ENCODE data around the gene MTM1.

MTM1 gene

DNA sequence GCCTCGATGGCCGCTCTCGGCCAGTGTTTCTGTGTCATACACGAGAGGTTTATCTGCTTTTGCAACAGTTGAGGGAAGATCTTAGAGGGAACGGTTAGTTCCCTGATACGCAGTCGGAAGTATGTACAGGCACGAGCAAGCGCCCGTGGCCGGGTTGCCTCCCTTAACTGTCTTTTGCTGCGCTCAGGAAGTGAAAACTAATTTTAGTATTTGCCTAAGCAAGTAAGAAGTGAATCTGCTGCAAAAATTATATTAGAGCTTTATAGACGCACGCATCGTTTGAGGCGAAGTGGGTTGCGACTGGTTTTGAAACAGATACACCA, 695 bp downstream of the MTM1 start:
- peaks cover 37% of the 10 kb centered on the region for H3K4me1 Mint-ChIP-seq (ENCODE audit: low read depth)
- H3K9me3 Mint-ChIP-seq, result no peaks in the 10 kb centered on the region
- no peaks in the 10 kb centered on the region for H3K27me3 Mint-ChIP-seq (ENCODE audit: low read depth)
- peaks cover 2% of the 10 kb centered on the region for H3K36me3 Mint-ChIP-seq (ENCODE audit: low read depth)
- peak overlapping the region; percentile 78 for H3K4me3 Mint-ChIP-seq
- peak overlapping the region; percentile 84 for H3K27ac Mint-ChIP-seq

DNA sequence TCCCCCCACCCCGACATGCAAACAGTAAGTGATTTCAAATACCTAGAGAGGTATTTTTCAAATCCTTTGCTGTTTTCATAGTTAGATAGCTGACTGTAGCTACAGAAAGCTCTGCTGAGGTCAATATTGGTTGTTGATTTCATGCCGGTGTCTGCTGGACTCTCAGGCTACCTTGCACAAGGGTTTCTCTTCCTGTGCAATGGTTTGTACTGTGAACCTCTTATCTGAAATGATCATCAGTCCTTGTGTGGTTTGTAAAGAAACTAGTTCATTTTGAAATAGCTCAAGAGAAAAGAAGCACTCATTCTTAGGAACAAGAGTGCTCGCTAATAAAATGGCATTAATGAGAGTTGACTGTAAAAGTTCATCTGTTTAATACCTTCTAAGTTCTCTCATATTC, 2.1 kb downstream of the MTM1 start:
- Mint-ChIP-seq H3K4me3 (peak overlapping the region; percentile 78), H3K9me3 (no peaks in the 10 kb centered on the region), H3K27ac (peak overlapping the region; percentile 85), H3K27me3 (ENCODE audit: low read depth) (no peaks in the 10 kb centered on the region), H3K36me3 (ENCODE audit: low read depth) (peaks cover 2% of the 10 kb centered on the region), H3K4me1 (ENCODE audit: low read depth) (peaks cover 50% of the 10 kb centered on the region)

DNA sequence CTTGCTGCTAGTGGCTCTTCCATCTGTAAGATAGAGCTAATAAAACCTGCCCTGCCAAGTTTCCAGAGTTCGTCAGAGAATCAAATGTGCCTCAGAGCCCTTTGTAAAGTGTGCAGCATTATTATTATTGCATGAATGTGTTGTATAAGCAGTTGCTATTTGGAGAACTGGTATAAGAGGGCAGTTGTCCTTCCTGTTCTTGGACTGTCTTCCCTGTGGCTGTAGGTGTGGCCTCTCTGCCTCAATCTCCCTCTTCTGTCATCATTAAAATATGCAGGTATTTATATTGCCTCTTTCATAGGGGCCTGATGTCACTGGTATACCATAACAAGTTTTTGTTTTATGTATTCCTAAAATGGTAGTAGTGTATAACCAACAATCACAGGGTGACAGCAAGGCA, 3.8 kb downstream of the MTM1 start:
- H3K4me1 Mint-ChIP-seq (ENCODE audit: low read depth), result peaks cover 65% of the 10 kb centered on the region
- no peaks in the 10 kb centered on the region for H3K27me3 Mint-ChIP-seq (ENCODE audit: low read depth)
- H3K4me3 Mint-ChIP-seq, result peak overlapping the region; percentile 80
- peak overlapping the region; percentile 54 for H3K27ac Mint-ChIP-seq
- peaks cover 2% of the 10 kb centered on the region for H3K36me3 Mint-ChIP-seq (ENCODE audit: low read depth)
- no peaks in the 10 kb centered on the region for H3K9me3 Mint-ChIP-seq

DNA sequence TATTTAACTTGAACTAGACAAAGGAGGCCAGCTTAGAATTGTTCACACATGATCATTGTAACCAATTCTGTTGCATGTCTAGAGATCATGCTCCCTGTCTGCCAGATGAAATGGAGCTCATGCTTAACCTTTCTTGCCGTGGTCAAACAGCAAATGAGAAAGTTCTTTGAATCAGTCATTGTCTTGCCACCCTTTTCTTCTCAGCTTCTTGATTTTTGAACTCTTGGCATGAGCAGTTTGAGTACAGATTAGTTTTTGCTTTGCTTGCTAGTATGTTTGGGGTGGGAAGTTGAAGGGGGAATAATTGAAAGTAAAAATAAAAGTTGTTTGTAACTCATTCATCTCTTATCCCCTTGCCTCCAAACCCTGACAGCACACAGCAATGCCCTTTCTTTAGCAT, 4.7 kb downstream of the MTM1 start:
- Mint-ChIP-seq H3K4me3 (peak overlapping the region; percentile 80), H3K27ac (peak overlapping the region; percentile 54), H3K27me3 (ENCODE audit: low read depth) (no peaks in the 10 kb centered on the region), H3K4me1 (ENCODE audit: low read depth) (peaks cover 68% of the 10 kb centered on the region), H3K36me3 (ENCODE audit: low read depth) (peaks cover 2% of the 10 kb centered on the region), H3K9me3 (no peaks in the 10 kb centered on the region)

DNA sequence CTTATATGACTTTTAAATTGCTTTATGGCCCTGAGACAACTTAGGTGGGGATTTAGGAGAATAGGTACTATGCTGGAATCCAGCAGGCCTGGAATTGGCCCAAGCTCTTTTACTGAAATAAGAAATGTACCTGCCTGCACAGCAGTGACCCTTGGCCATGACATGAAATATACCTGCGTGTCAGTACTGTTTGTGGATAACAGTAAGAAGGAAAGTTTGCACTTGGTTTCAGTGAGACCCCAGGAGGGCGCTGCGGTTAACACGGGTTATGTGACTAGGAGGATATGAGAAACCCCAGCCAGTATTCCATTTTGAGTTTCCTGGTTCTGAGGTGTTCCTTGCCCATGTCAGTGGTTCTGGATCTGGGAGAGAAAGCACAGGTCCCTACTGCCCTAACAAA, 5.3 kb downstream of the MTM1 start:
- Mint-ChIP-seq H3K9me3 (no peaks in the 10 kb centered on the region), H3K4me3 (peak overlapping the region; percentile 80), H3K27me3 (ENCODE audit: low read depth) (no peaks in the 10 kb centered on the region), H3K27ac (peak overlapping the region; percentile 75), H3K4me1 (ENCODE audit: low read depth) (peaks cover 71% of the 10 kb centered on the region), H3K36me3 (ENCODE audit: low read depth) (peaks cover 2% of the 10 kb centered on the region)

DNA sequence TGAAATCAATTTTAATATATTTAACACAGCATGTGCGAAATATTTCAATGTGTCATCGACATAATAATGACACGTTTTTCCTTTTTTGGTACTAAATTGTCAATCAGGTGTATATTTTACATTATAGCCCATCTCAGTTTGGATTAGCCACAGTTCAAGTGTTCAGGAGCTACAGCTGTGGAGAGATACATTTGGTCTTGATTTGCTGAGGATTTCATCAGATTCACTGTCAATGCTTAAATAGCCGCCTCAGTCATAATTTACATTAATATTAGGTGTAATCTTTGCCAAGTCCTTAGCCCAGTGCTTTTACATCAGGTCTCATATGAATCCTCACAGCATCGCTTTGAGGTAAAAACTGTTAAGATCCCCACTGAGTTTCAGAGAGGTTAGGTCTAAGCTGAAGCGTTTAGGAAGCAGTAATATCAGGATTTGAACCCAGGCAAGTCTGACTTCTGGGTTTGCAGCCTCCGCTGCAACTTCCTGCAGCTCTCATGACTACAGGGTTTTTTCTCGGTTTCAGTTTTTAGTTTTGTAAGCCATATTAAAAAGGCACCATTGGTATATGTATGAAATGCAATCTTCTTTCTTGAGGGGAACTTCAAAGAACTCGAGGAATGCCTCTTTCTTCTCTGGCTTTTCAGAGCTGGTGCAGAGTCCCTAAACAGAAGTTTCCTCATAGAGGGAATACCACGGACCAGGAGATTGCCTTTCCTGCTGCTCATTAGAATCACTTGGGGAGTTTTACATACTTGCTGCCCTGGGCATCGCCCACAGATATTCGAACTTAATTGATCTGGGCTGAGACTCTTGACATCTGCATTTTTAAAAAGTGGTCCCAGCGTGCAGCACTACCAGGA, 6.4 kb downstream of the MTM1 start:
- Mint-ChIP-seq H3K36me3 (ENCODE audit: low read depth) (peaks cover 3% of the 10 kb centered on the region), H3K9me3 (no peaks in the 10 kb centered on the region), H3K4me3 (peak overlapping the region; percentile 80), H3K27ac (peak overlapping the region; percentile 91), H3K4me1 (ENCODE audit: low read depth) (peaks cover 68% of the 10 kb centered on the region), H3K27me3 (ENCODE audit: low read depth) (no peaks in the 10 kb centered on the region)

DNA sequence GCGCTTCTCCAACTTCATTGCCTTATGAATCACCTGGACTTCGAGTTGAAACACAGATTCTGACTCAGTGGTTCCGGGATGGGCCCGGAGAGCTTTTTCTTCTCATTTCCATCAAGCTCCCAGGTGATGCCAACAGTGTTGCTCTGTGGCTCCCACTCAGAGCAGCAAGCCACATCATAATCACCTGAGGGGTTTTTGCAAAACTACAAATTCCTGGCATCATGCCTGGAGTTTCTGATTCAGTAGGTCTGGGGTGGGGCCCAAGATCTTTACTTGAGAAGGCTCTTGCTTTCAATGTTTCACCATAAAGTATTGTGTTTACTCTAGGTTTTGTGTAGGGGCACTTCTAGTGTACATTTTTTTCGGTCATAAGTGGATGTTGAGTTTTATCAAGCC, 7.0 kb downstream of the MTM1 start:
- Mint-ChIP-seq H3K27me3 (ENCODE audit: low read depth) (no peaks in the 10 kb centered on the region), H3K9me3 (no peaks in the 10 kb centered on the region), H3K4me1 (ENCODE audit: low read depth) (peaks cover 64% of the 10 kb centered on the region), H3K36me3 (ENCODE audit: low read depth) (peaks cover 3% of the 10 kb centered on the region), H3K27ac (peak overlapping the region; percentile 91), H3K4me3 (peak overlapping the region; percentile 80)

DNA sequence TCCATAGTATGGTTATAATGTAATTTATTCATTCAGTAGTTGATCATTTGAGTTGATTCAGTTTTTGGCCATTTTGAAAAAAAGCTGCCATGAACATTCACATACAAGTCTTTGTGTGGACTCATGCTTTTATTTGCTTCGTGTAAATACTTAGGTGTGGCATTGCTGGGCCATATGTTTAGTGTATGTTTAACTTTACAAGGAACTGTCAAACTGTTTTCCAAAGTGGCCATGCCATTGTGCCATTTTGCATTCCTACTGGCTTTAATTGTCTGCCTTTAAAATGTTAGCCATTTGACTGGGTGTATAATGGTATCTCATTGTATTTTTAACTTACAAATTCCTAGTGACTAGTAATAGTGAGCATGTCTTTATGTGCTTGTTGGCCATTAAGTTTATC, 8.8 kb downstream of the MTM1 start:
- H3K4me3 Mint-ChIP-seq, result peak overlapping the region; percentile 64

DNA sequence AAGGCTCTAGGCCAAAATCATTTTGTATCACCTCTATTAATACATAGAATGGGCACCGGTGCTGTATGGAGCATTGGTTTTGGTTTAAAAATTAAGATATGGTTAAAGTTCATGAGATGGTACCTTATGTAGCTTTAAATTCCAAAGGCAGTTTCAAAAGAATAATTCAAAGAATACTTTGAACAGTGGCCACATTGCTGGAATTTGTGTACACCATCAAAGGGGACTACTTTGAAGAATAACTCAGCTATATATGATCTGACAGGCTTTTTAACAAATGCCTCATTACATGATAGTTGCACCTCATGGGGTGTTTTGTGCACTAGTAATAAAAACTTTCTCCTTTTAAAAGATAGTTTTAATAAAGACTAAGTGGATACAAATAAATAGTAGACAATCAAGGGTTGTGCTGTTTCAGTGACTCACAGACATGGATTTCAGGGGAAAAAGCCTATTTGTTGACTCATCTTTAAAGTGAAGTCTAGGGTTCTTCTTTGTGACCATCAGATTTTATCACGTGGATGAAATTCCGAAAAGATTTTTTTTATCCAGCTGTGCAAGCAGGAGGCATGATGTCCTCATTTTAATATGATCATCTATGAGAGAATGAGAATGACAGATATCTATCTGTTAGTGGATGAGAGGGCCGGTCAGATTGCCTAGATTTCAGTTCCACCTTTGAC, 12.8 kb downstream of the MTM1 start:
- Mint-ChIP-seq H3K4me3 (no peak overlapping the region), H3K4me1 (ENCODE audit: low read depth) (peaks cover 31% of the 10 kb centered on the region), H3K27ac (no peak overlapping the region), H3K27me3 (ENCODE audit: low read depth) (no peaks in the 10 kb centered on the region), H3K36me3 (ENCODE audit: low read depth) (peaks cover 6% of the 10 kb centered on the region), H3K9me3 (no peaks in the 10 kb centered on the region)

More for the DNA sequence above, 8.8 kb downstream of the MTM1 start:
- Mint-ChIP-seq H3K27ac (peak overlapping the region; percentile 91), H3K36me3 (ENCODE audit: low read depth) (peaks cover 3% of the 10 kb centered on the region), H3K4me1 (ENCODE audit: low read depth) (peaks cover 52% of the 10 kb centered on the region), H3K9me3 (no peaks in the 10 kb centered on the region), H3K27me3 (ENCODE audit: low read depth) (no peaks in the 10 kb centered on the region)

DNA sequence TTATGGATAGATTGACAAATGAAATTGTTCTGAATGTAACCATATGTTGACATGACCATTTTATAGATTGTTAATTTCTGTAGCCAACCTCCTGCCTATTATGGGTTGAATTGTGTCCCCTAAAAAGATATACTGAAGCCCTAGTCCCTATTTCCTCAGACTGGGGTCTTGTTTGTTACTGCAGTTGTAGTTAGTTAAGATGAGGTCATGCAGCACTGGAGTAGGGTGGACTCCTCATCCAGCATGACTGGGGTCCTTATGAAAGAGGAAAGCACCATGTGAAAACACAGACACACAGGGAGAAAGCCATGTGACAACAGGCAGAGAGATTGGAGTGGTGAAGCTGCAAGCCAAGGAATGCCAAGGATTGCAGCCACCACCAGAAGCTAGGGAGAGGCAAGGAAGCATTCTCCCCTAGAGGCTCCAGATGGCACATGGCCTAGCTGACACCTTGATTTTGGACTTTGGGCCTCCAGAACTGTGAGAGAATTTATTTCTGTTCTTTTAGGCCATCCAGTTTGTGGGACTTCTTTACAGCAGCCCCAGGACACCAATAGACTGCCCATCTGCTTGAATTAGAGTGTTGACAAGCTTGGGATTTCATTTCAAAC, 14.0 kb downstream of the MTM1 start:
- Mint-ChIP-seq H3K27ac (peak overlapping the region; percentile 15), H3K36me3 (ENCODE audit: low read depth) (peaks cover 6% of the 10 kb centered on the region), H3K4me3 (no peak overlapping the region), H3K27me3 (ENCODE audit: low read depth) (no peaks in the 10 kb centered on the region), H3K4me1 (ENCODE audit: low read depth) (peaks cover 23% of the 10 kb centered on the region), H3K9me3 (no peaks in the 10 kb centered on the region)

DNA sequence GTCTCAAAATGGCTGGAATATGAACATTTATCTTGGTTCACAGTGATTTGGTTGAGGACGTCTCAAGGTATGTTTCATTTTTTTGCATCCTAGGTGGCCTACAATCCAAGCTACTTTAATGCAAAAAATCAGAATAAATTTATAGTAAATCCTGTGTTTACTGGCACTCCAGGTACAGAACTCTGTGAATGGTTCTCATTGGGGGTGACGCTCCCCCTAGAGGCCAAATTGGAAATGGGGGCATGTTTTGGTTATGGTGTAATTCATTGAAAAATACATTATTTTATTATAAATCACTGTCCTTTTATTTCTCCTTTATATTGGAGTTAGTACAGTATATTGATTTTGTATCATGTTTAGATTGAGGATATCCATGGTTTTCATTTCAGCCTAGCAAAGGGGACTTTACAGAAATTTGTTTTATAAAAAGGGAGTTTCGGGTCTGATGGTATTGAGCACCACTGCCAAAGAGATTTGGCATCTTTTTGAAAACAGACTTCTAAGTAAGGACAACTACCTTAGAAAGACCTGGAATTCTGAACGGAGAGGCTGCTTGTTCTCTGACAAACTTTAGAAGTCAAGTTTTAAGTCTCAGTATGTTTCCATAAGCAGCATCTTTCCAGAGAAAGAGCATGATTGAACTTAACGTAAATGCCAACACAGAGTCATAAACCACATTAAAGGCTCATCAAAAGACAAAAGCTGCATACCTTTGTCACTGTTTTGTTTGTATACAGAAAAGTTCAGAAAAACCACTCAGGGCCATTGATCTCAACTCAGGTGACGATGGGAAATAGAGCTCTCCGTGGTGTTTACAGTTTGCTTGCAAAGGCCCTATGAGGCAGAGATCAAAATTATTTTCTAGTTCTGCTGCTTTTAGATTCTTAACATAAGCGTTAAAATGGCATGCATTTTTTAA, 19.4 kb downstream of the MTM1 start:
- Mint-ChIP-seq H3K36me3 (ENCODE audit: low read depth) (peaks cover 6% of the 10 kb centered on the region), H3K4me3 (no peak overlapping the region), H3K9me3 (no peaks in the 10 kb centered on the region), H3K4me1 (ENCODE audit: low read depth) (peaks cover 13% of the 10 kb centered on the region), H3K27me3 (ENCODE audit: low read depth) (no peaks in the 10 kb centered on the region), H3K27ac (no peak overlapping the region)

DNA sequence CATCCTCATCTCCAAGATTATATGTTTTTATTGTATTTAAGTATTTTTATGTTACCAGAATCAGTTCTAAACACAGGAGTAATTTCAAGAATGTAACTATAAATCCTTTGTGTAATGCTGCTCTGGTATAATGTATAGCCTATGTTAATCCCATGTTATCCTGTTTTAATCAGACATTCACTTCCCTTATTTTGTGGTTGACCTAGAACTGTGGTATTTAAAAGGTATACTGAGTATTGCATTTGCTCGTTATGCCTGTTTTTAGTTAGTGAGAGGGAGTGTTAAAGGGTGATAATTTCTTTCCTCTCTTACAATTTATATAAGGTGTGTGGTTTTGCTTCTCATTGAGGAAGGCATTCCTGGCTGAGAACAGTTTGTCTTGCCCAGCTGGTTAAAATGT, 26.2 kb downstream of the MTM1 start:
- Mint-ChIP-seq H3K4me3 (no peak overlapping the region), H3K27me3 (ENCODE audit: low read depth) (no peaks in the 10 kb centered on the region), H3K36me3 (ENCODE audit: low read depth) (peaks cover 11% of the 10 kb centered on the region), H3K27ac (no peak overlapping the region), H3K4me1 (ENCODE audit: low read depth) (peaks cover 5% of the 10 kb centered on the region), H3K9me3 (no peaks in the 10 kb centered on the region)

DNA sequence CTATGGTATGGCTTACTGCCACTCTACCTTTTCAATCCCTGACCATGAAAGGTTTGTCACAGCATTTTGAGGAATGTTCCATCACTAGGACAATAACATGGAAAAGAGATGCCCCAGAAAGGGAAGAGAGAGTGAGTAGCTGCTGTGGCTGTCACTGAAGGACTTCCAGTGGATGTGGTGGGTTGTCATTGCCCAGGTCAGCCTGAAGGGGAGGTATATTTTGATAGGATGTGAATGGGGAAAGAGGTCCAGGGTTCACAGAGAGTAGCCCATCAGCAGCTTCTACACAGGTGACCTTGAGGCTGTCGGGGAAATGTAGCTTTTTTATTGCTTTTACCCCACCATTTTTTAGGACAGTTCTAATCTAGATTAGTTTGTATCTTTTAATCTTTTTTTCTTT, 30.8 kb downstream of the MTM1 start:
- peaks cover 32% of the 10 kb centered on the region for H3K36me3 Mint-ChIP-seq (ENCODE audit: low read depth)
- H3K27ac Mint-ChIP-seq, result no peak overlapping the region
- no peaks in the 10 kb centered on the region for H3K27me3 Mint-ChIP-seq (ENCODE audit: low read depth)
- H3K4me3 Mint-ChIP-seq, result no peak overlapping the region
- no peaks in the 10 kb centered on the region for H3K9me3 Mint-ChIP-seq
- H3K4me1 Mint-ChIP-seq (ENCODE audit: low read depth), result peaks cover 12% of the 10 kb centered on the region

DNA sequence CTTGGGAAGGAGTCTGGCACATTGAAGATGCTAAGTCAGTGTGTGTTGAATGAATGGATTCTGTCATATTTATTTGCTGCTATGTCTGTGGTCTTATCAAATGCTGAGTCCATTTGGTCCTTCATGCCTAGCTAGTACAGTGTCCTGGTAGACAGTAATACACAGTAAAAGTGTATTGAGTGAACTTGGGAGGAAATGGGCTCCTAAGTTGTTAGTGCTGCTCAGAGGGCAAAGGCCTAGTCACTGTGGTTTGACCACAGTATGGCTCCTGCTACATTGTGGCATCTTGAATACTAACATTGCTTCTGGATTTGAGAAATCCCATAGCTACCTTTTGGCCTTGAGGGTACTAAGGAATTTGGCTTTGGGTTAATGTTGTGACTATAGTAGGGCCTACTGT, 33.9 kb downstream of the MTM1 start:
- H3K27me3 Mint-ChIP-seq (ENCODE audit: low read depth), result no peaks in the 10 kb centered on the region
- H3K27ac Mint-ChIP-seq, result no peak overlapping the region
- H3K9me3 Mint-ChIP-seq, result no peaks in the 10 kb centered on the region
- H3K4me3 Mint-ChIP-seq, result no peak overlapping the region
- peaks cover 11% of the 10 kb centered on the region for H3K4me1 Mint-ChIP-seq (ENCODE audit: low read depth)
- peaks cover 36% of the 10 kb centered on the region for H3K36me3 Mint-ChIP-seq (ENCODE audit: low read depth)
